GM08714 (cell line): ENCODE data around the gene HES7.

Experiments used
- H3K4me3 ChIP-seq: fragments of 200-500 bp; sonication (Bioruptor generic); 2 replicates; pipeline ENCODE4 v1.5.1; 2014; ENCODE audit warnings: mild to moderate bottlenecking, low read length, inconsistent platforms
- ZNF274 ChIP-seq: IDR thresholded peaks from 2 replicates; pipeline ENCODE4 v1.6.1; 2012; ENCODE audit warnings: mild to moderate bottlenecking, low read depth, low read length

Gene HES7

DNA sequence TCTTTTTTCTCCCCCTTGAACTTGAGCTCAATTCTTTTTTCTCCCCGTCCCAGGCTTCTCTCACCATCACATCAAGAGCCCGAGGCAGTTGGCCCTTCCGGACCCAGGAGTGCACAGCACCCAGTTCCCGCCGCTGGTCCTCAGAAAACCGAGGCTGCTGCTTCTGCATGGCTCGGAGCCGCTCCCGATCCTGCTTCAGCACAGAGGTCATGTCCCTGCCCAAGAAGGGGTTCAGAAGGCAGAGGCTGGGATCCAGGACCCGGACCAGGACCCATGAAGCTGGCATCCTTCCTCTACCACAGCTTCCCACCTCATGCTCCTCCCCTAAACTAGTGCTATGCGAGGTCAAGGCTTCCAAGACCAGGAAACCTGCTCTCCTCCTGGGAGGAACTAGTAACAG, 17.8 kb upstream of the HES7 start:
- TF ChIP-seq ZNF274: no peak

GRCh38 chr17:8141045-8141444, 17.1 kb upstream of the HES7 start:
- no peak for TF ChIP-seq ZNF274

More for the DNA sequence above, 17.8 kb upstream of the HES7 start:
- H3K4me3 ChIP-seq: no peak overlapping the region

DNA sequence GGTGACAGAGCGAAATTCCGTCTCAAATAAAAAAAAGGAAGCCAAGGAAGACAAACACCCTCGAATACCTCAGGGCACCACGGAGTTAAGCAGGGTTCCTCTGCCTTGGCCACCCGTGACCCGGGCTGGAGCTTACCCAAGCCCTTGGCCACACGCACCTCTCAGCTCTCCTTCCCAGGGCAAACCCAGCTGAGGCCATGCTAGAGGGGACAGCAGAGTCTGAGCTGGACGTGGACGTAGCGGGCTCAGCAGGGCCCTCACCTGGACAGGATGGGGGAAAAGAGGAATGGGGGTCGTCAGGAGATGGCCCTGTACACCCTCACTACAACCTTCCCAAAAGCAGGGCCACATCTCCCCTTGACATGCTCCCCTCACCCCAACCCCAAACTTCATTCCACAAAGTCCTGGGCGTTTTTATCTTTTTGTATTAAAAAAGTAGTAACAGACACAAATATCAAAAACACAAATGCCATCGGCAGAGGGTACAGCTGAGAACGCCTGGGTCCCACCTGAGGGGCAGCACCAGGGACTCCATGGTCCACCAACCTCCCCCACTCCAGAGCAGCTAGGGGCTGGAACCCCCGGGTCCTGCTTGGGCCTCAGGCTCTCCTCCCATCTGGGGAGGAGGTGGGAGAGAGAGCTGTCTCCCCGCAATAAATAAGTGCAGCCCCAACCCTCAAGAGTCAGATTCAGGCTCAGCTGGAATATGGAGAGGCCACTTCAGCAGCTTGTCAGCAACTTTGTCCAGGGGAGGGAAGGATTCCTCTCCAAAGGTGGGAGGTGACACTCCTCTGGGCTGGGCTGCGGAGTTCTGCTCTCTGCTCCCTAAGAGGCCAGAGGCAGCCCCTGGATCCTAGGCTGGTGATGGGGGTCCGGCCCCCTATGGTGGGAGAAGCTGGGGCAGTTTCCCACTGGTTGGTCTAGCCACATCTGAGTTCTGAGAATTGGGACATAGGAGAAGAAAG, 16.4 kb upstream of the HES7 start:
- H3K4me3 ChIP-seq: no peak overlapping the region
- no peak for TF ChIP-seq ZNF274

More at GRCh38 chr17:8141045-8141444, 17.1 kb upstream of the HES7 start:
- no peak overlapping the region for H3K4me3 ChIP-seq

DNA sequence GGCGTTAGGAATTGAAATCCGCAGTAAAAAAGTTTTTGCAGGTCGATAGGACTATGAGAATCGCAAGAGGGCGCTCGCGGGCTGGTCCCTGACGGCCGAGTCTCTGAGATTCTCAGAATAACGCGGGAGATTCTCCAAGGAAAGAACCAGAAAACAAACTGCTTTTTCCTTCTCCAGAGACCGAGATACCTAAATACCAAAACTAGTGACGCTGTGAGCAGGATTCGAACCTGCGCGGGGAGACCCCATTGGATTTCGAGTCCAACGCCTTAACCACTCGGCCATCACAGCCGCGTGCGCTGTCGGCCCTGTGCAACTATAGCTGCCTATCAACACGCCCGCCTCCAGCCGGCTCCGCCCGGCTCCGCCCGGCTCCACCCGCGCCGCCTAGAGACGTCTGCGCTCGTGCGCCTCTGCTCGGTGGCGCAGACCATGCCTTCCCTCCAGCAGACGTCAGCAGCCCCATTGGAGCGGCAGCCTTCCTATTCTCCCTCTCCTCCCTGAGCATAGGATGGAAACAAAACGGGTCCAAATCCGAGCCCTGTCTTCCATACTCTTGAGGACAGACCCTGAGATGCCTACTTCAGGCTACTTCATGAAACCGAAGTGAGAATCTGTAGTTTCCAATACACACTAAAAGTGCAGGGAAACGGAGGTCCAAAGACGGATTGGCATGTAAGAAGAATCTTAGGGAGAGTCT, 14.9 kb upstream of the HES7 start:
- no peak for TF ChIP-seq ZNF274
- peak overlapping the region; percentile 88 for H3K4me3 ChIP-seq

DNA sequence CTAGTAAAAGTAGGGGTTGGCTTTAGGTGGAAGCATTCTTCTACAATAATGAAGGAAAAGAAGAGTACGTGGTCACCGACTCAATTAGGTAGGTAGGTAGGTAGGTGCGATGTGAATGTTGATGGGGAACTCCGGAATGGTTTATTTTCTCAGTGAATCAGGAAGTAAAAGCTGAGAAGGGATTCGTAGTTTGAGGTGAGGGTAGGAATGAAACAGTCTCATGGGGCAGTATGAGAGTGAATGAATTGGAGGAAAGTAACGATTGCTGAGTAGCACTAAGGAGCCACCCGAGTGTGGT, 14.4 kb upstream of the HES7 start:
- TF ChIP-seq ZNF274: no peak
- H3K4me3 ChIP-seq: peak overlapping the region; percentile 54

DNA sequence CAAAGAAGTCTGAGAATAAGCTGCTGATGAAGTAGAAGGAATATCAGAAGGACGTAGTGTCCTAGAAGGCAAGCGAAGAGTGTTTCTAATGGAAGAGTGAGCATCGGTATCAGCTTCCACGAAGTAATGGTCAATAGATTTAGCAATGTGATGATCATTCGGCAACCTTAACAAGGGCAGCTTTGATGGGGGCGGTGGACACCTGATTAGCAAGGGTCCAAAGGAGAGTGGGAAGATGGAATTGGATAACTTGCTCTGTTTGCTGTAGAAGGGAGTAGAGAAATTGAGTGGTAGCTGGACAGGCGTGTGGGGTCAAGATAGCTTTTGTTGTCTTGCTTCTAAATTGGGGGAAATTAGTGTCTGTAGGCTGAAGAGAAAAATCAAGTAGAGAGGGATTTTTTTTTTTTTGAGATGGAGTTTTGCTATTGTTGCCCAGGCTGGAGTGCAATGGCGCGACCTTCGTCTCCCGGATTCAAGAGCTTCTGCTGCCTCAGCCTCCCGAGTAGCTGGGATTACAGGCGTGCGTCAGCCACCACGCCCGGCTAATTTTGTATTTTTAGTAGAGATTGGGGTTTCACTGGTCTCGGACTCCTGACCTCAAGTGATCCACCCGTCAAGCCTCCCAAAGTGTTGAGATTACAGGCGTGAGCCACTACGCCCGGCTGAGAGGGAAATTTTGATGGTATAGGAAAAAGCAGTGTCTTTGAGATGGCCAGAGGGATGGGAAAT, 13.9 kb upstream of the HES7 start:
- peak overlapping the region; percentile 54 for H3K4me3 ChIP-seq
- TF ChIP-seq ZNF274: no peak

GRCh38 chr17:8133941-8134340, 10.0 kb upstream of the HES7 start:
- TF ChIP-seq ZNF274: no peak
- H3K4me3 ChIP-seq: no peak overlapping the region

DNA sequence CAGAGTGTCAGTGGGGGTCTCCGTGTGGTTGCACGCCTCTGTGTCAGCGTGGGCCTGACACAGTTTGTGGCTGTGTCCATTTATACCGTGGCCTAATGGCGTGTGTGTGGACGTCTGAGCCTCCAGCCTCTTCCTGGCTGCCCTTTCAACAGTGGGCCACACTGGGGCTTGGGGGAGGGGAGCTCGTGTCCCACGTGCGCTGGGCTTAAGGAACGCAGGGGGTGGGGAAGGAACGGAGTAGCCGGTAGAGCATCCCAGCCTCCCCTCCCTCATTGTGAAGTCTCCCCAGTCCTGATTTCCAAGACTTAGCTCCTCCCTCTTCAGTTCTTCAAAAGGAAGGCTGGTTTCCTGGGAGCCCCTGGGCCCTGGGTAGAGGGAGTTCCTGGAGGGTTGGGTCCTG, 9.5 kb upstream of the HES7 start:
- no peak overlapping the region for H3K4me3 ChIP-seq
- TF ChIP-seq ZNF274: no peak

DNA sequence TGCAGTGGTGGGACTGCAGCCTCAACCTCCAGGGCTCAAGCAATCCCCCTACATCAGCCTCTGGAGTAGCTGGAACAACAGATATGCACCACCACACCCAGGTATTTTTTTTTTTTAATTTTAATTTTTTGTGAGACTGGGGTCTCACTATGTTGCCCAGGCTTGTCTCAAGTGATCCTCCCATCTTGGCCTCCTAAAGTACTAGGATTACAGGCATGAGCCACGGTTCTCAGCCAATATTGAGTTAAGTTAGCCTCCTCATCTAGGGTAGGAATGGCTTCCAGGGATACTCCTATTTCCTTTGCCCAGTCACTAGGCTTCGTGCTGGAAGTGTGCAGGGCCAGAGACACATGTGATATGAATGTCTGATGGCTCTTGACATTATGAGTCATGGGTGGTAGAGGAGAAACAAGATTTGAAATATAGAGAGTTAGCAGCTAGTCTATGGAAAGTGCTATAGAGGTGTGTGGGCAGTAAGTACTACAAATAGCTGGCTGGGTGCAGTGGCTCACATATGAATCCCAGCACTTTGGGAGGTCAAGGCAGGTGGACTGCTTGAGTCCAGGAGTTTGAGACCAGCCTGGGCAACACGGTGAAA, 8.0 kb upstream of the HES7 start:
- TF ChIP-seq ZNF274: no peak
- no peak overlapping the region for H3K4me3 ChIP-seq

DNA sequence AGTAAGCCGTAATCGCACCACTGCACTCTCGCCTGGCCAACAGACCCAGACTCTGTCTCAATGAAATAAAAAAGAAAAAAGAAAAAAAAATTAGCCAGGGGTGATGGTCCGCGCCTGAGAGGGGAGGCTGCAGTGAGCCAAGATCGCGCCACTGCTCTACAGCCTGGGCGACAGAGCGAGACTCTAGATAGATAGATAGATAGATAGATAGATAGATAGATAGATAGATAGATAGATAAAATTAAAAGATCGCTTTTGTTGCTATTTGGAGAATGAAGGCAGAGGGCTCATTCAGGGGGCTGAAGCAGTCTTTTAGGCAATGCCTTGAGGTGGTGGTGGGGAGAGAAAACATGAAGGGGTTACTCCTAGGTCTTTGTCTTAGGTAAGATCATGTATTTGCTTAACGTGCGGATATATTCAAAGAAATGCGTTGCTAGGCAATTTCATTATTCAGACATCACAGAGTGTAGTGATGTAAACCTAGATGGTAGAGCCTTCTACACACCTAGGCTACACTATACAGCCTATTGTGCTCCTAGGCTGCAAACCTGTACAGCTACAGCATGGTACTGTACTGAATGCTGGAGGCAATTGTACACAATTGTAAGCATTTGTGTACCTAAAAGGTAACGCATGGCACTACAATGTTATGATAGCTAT, 4.3 kb upstream of the HES7 start:
- no peak overlapping the region for H3K4me3 ChIP-seq
- no peak for TF ChIP-seq ZNF274

- peak overlapping the region; percentile 95 for H3K4me3 ChIP-seq
- TF ChIP-seq ZNF274: no peak
Observed at GRCh38 chr17:8126491-8127066, 2.7 kb upstream of the HES7 start.

GRCh38 chr17:8125947-8126490, 2.1 kb upstream of the HES7 start:
- H3K4me3 ChIP-seq: peak overlapping the region; percentile 95
- TF ChIP-seq ZNF274: no peak
